RWPE1 (cell line): ENCODE results near the gene EVC.

Experiments
- CTCF ChIA-PET: fragments of 350-600 bp; sonication (Branson Sonifier 250); formaldehyde crosslinking; extraction: SDS; loops from one replicate; lab custom pipeline; 2021; lab: Yijun Ruan, JAX
- POLR2A ChIA-PET: fragments of 400-600 bp; formaldehyde crosslinking; extraction: SDS; loops from one replicate; lab custom pipeline; 2020; ENCODE audit warnings: antibody characterized with exemption; ENCODE audit not compliant: low non-redundant PET; lab: Yijun Ruan, JAX
- DNase-seq: peaks from one replicate; pipeline ENCODE4 v3.0.0; 2012; ENCODE audit warnings: low spot score
- H3K27ac ChIP-seq: fragments of 450-650 bp; 2 replicates; pipeline ENCODE4 v1.5.1; 2017
- CTCF ChIP-seq: fragments of 450-650 bp; conservative IDR thresholded peaks from 2 replicates; pipeline ENCODE4 v1.5.1; 2017; ENCODE audit warnings: low read depth, mild to moderate bottlenecking

EVC gene

GRCh38 chr4:5798946-5799345, 87.9 kb downstream of the EVC start:
- CTCF ChIA-PET: interaction anchor here (0.7 kb wide), 1 partner anchor 77 kb away, joined by 4 read pairs; no protein-coding TSS in a partner anchor
- H3K27ac ChIP-seq: no peak overlapping the region
- TF ChIP-seq CTCF: no peak
- POLR2A ChIA-PET: no interaction called here
- DNase-seq: no peak

- H3K27ac ChIP-seq: no peak overlapping the region
- ChIA-PET CTCF (no interaction called here), POLR2A (no interaction called here)
- no peak for DNase-seq
- no peak for TF ChIP-seq CTCF
These were observed 88.4 kb downstream of the EVC start for GRCh38 chr4:5799406-5799805.

- CTCF ChIA-PET: no interaction called here
- no peak overlapping the region for H3K27ac ChIP-seq
- DNase-seq: no peak
- TF ChIP-seq CTCF: no peak
- POLR2A ChIA-PET: no interaction called here
These were observed 89.5 kb downstream of the EVC start for GRCh38 chr4:5800496-5800895.

- H3K27ac ChIP-seq: no peak overlapping the region
- ChIA-PET POLR2A (no interaction called here), CTCF (no interaction called here)
- TF ChIP-seq CTCF: no peak
- DNase-seq: no peak
These were observed 90.7 kb downstream of the EVC start for GRCh38 chr4:5801696-5802095.

- CTCF ChIA-PET: interaction anchor here (0.5 kb wide), 1 partner anchor 211 kb away, joined by 3 read pairs; no protein-coding TSS in a partner anchor
These were observed 91.6 kb downstream of the EVC start for GRCh38 chr4:5802565-5802964.

GRCh38 chr4:5804656-5805055, 93.7 kb downstream of the EVC start:
- TF ChIP-seq CTCF: no peak
- ChIA-PET CTCF (no interaction called here), POLR2A (no interaction called here)
- H3K27ac ChIP-seq: no peak overlapping the region
- DNase-seq: no peak

More at GRCh38 chr4:5802565-5802964, 91.6 kb downstream of the EVC start:
- POLR2A ChIA-PET: no interaction called here
- no peak overlapping the region for H3K27ac ChIP-seq
- no peak for TF ChIP-seq CTCF
- no peak for DNase-seq

- ChIA-PET POLR2A (no interaction called here), CTCF (no interaction called here)
- TF ChIP-seq CTCF: no peak
- no peak for DNase-seq
- no peak overlapping the region for H3K27ac ChIP-seq
These were observed 94.3 kb downstream of the EVC start for GRCh38 chr4:5805270-5805669.
